HEK293 (cell line): Measurements from ENCODE around the gene FAM237A.

Experiments used
- CTCF ChIP-seq: fragments of 450-650 bp; formaldehyde crosslinking; IDR thresholded peaks from 2 replicates; pipeline ENCODE4 v1.5.1; 2016; ENCODE audit warnings: missing biosample characterization, missing genetic modification characterization
- ZBTB7A ChIP-seq: fragments of 450-650 bp; formaldehyde crosslinking; IDR thresholded peaks from 2 replicates; pipeline ENCODE4 v1.5.1; 2016; ENCODE audit warnings: low read depth, missing biosample characterization, missing genetic modification characterization

GRCh38 chr2:206626108-206626507 is 16.2 kb upstream of the FAM237A start:
- TF ChIP-seq ZBTB7A (no peak), CTCF (tag by site-specific recombination) (no peak)
